ENCODE results near the gene CCDC182.

Gene CCDC182

DNA sequence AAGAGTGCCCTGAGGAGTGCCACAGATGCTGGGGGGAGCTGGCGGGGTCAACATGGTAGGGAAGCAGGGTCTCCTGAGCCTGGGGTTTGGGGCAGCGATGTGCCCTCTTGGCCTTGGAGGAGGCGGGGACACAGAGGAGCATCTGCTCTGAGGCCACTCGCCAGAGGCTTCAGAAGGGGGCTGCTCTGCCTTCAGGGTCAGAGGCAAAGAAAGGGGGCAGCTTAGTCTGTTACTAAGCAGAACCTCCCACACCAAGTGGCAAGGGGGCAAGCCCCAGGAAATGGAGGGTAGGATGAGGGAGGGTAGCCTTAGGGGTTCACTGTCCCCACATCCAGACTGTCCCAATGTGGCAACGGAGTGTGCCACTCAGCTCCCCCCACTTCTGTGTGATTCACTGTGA, 18.3 kb downstream of the CCDC182 start:
- H3K36me3 ChIP-seq (ENCODE audit: control insufficient read depth, insufficient read depth, low read length): no peaks in the 10 kb centered on the region
- no peak overlapping the region for H3K27ac ChIP-seq (ENCODE audit: low read depth, low read length)
- H3K4me3 ChIP-seq (ENCODE audit: low read depth, low read length): no peak overlapping the region
- no peak overlapping the region for H3K9ac ChIP-seq (ENCODE audit: low read depth, low read length)
- H3K27me3 ChIP-seq (ENCODE audit: control insufficient read depth, insufficient read depth, low read length): no peaks in the 10 kb centered on the region
- no peaks in the 10 kb centered on the region for H3K9me3 ChIP-seq (ENCODE audit: control insufficient read depth, insufficient read depth, low read length)
- no peaks in the 10 kb centered on the region for H3K4me1 ChIP-seq (ENCODE audit: control insufficient read depth, insufficient read depth, low read length)

DNA sequence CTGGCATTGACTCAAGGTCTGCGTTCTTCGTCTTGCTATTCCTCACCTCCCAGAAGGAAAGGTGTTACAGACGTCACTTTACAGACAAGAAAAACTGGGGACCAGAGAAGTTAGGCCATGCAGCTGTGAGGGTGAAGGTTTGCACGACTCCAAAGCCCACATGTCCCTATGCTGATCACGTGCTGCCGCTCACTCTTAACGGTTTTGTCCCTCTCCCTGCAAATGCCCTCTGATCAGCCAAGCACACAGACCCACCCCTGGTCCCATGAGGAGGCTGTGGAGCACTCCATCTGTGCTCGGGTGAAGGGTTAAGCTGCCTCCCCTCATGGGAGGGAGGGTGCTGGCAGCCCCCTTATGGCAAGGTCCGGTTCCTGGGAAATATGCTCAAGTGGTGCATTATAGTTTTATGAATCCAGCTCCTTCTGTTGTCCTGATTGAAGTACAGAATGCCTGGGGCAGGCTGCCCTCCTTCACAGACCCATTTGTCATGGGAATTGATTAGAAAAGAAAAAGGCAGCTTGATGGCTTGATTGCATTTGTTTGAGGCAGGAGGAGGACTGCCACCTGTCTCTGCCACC, 18.8 kb downstream of the CCDC182 start:
- H3K4me3 ChIP-seq (ENCODE audit: low read depth, low read length): no peak overlapping the region
- no peak overlapping the region for H3K27ac ChIP-seq (ENCODE audit: low read depth, low read length)
- H3K27me3 ChIP-seq (ENCODE audit: control insufficient read depth, insufficient read depth, low read length): no peaks in the 10 kb centered on the region
- no peaks in the 10 kb centered on the region for H3K36me3 ChIP-seq (ENCODE audit: control insufficient read depth, insufficient read depth, low read length)
- H3K9ac ChIP-seq (ENCODE audit: low read depth, low read length): no peak overlapping the region
- H3K4me1 ChIP-seq (ENCODE audit: control insufficient read depth, insufficient read depth, low read length): no peaks in the 10 kb centered on the region
- H3K9me3 ChIP-seq (ENCODE audit: control insufficient read depth, insufficient read depth, low read length): no peaks in the 10 kb centered on the region

DNA sequence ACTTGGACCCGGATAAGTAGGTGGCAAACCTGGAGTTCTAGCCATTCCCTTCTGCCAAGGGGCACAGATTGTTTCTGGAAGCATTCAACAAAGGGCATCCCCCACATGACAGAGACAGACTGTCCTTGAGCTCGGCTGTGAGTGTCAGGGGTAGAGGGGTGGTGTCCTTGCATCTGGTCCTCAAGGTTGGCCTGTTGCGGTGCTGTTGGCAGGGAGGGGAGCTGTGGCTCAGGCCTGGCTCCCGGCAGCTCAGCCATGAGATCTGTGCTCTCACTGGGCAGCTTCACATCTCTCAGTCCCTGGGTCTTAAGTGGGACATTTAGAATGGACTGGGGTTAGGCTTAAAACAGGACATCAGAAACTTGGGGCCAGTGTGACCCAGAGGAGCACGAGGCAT, 20.4 kb downstream of the CCDC182 start:
- Histone ChIP-seq H3K4me1 (ENCODE audit: control insufficient read depth, insufficient read depth, low read length) (no peaks in the 10 kb centered on the region), H3K4me3 (ENCODE audit: low read depth, low read length) (no peak overlapping the region), H3K27ac (ENCODE audit: low read depth, low read length) (no peak overlapping the region), H3K9ac (ENCODE audit: low read depth, low read length) (no peak overlapping the region), H3K9me3 (ENCODE audit: control insufficient read depth, insufficient read depth, low read length) (no peaks in the 10 kb centered on the region), H3K27me3 (ENCODE audit: control insufficient read depth, insufficient read depth, low read length) (no peaks in the 10 kb centered on the region; the same call in 1 of the 2 replicates), H3K36me3 (ENCODE audit: control insufficient read depth, insufficient read depth, low read length) (no peaks in the 10 kb centered on the region)

DNA sequence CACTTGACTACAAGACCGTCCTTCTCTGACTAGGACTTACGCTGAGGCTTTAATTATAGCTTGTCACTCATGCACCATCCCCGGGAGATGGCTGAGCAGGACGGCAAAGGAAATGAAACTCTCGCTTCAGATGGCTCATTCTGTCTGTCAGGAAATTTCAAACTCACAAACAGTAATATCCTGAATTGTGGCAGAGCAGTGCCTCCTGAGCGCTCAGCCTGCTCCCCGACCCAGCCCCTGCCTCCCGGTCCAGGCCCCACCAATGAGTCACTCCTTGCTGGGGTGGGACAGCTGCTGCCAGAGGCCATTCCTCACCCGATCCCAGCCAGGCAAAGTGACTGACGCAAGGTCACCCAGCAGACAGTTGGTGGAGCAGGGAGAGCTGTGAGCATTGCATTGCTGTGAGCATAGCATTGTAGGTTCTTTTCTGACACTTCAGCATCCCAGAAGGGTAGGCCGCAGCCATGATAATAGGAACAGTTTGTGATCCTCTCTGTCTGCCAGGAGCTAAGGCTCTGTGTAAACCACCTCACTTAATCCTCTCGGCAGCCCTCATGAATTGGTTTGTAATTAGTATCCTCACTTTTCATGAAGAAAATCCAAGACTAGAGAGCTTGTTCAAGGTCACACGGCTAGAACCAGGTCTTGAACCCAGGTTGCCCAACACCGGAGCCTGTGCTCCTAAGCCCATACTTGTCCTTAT, 20.9 kb downstream of the CCDC182 start:
- H3K9ac ChIP-seq (ENCODE audit: low read depth, low read length): no peak overlapping the region
- H3K4me1 ChIP-seq (ENCODE audit: control insufficient read depth, insufficient read depth, low read length): no peaks in the 10 kb centered on the region
- H3K4me3 ChIP-seq (ENCODE audit: low read depth, low read length): no peak overlapping the region
- no peaks in the 10 kb centered on the region; the same call in 1 of the 2 replicates for H3K27me3 ChIP-seq (ENCODE audit: control insufficient read depth, insufficient read depth, low read length)
- H3K27ac ChIP-seq (ENCODE audit: low read depth, low read length): no peak overlapping the region
- H3K9me3 ChIP-seq (ENCODE audit: control insufficient read depth, insufficient read depth, low read length): no peaks in the 10 kb centered on the region
- no peaks in the 10 kb centered on the region for H3K36me3 ChIP-seq (ENCODE audit: control insufficient read depth, insufficient read depth, low read length)

DNA sequence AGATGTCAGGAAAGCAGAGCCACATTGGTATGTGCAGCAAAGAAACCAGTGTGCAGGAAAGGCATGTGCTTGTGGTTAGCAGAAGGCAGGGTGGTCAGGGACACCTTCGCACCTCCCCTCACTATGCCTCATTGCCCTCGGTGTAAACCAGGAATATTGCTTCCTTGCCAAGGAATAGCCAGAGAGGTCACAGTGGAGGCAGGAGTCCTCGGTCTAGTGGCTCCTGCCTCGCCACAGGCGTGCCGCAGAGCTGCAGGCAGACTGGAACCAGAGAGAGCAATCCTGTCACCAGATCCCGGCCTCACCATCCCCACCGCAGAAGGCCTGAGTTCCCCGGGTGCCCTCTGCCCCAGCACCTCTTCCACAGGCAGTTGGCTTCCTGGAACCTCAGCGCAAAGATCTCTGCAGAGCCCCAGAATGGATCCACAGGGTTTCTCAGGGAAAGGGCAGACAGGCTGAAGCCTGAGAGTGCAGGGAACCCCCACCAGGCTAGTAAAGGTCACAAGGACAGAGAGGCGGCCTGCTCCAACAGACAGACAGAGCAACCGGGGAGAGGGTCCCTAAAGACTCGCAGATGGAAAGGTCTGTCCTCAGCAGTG, 21.6 kb downstream of the CCDC182 start:
- Histone ChIP-seq H3K4me1 (ENCODE audit: control insufficient read depth, insufficient read depth, low read length) (no peaks in the 10 kb centered on the region), H3K9ac (ENCODE audit: low read depth, low read length) (no peak overlapping the region), H3K36me3 (ENCODE audit: control insufficient read depth, insufficient read depth, low read length) (no peaks in the 10 kb centered on the region), H3K27me3 (ENCODE audit: control insufficient read depth, insufficient read depth, low read length) (no peaks in the 10 kb centered on the region; the same call in 1 of the 2 replicates), H3K27ac (ENCODE audit: low read depth, low read length) (no peak overlapping the region), H3K9me3 (ENCODE audit: control insufficient read depth, insufficient read depth, low read length) (no peaks in the 10 kb centered on the region), H3K4me3 (ENCODE audit: low read depth, low read length) (no peak overlapping the region)

DNA sequence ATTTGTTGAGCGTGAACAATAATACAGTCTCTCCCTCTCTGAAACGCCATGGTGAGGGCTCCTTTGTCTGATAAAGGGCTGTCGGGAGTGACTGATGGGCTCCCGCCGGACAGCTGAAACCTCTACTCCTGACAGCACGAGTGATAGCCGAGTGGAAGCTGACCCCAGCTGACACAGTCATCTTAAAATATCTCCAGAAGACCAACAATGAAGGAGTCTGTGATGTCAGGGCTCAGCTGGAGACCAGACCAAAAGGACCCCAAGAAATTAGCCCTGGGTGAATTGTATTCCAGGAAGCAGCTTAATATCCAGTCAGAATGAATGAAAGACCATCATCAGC, 22.4 kb downstream of the CCDC182 start:
- Histone ChIP-seq H3K9me3 (ENCODE audit: control insufficient read depth, insufficient read depth, low read length) (no peaks in the 10 kb centered on the region), H3K4me1 (ENCODE audit: control insufficient read depth, insufficient read depth, low read length) (no peaks in the 10 kb centered on the region), H3K36me3 (ENCODE audit: control insufficient read depth, insufficient read depth, low read length) (no peaks in the 10 kb centered on the region), H3K27me3 (ENCODE audit: control insufficient read depth, insufficient read depth, low read length) (no peaks in the 10 kb centered on the region; the same call in 1 of the 2 replicates), H3K9ac (ENCODE audit: low read depth, low read length) (no peak overlapping the region), H3K27ac (ENCODE audit: low read depth, low read length) (no peak overlapping the region), H3K4me3 (ENCODE audit: low read depth, low read length) (no peak overlapping the region)

DNA sequence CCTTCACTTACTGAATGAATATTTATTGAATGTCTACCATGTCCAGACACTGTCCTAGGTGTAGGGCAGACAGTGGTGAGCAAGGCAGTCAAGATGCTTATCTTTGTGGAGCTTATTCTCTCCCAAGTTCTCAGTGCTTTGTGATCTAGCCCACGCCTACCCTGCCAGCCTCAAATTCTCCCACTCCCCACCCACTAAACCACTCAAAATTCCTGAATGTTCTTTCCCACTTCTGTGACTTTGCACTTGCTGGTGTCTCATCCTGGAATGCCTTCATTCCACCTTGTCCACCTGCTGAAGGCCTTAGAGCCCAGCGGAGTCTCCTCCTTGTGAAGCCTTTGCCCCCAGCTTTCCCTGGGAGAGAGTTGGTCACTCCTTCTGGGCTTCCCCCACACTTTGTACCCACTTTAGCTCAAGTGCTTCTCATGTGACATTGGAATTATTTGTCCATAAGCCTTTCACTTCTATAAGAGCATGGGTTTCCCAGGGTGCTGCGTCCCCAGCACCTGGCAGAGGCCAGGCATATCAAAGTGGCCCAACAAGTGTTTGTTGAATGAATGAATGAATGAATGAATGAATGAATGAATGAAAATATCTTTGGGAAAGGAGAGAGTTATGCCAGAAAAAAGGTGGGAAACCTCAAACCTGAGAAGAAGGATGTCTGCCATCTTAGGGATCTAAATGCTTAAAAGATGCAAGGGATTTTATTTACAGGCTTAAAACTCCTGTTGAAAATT, 23.0 kb downstream of the CCDC182 start:
- no peaks in the 10 kb centered on the region for H3K4me1 ChIP-seq (ENCODE audit: control insufficient read depth, insufficient read depth, low read length)
- H3K9me3 ChIP-seq (ENCODE audit: control insufficient read depth, insufficient read depth, low read length): no peaks in the 10 kb centered on the region
- H3K27ac ChIP-seq (ENCODE audit: low read depth, low read length): no peak overlapping the region
- no peaks in the 10 kb centered on the region for H3K36me3 ChIP-seq (ENCODE audit: control insufficient read depth, insufficient read depth, low read length)
- no peak overlapping the region for H3K4me3 ChIP-seq (ENCODE audit: low read depth, low read length)
- H3K27me3 ChIP-seq (ENCODE audit: control insufficient read depth, insufficient read depth, low read length): no peaks in the 10 kb centered on the region; the same call in 1 of the 2 replicates
- H3K9ac ChIP-seq (ENCODE audit: low read depth, low read length): no peak overlapping the region

DNA sequence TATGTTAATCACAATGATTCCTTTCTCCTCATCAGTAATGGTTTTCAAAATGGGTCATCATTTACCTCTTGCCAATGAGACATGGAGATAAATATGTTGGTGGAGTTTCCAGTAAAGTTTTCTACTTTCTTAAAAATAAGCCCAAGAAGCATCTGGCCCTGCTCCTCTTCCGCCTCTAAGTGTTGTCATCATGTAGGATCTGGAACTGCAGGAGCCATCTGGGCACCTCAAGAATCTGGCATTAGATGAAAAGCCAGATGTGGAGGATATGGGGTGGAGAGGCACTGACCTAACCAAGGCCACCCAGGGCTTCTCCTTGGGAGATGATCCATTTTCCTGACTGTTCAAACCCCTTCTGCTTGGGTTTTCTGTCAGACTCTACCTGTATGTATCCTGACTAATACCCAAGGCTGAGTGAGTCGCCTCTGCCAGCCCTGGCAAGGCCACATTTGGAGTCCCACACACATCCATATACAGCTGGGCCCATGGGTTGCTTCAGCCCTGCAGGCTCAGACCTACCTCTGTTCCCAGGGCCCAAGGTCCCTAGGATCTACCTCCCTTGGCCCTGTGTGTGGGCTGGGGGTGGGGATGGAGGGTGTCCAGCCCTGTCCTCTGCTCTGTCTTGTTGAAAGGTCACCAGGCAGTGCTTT, 24.6 kb downstream of the CCDC182 start:
- Histone ChIP-seq H3K27ac (ENCODE audit: low read depth, low read length) (no peak overlapping the region), H3K36me3 (ENCODE audit: control insufficient read depth, insufficient read depth, low read length) (no peaks in the 10 kb centered on the region), H3K9me3 (ENCODE audit: control insufficient read depth, insufficient read depth, low read length) (no peaks in the 10 kb centered on the region), H3K9ac (ENCODE audit: low read depth, low read length) (no peak overlapping the region), H3K4me1 (ENCODE audit: control insufficient read depth, insufficient read depth, low read length) (no peaks in the 10 kb centered on the region), H3K4me3 (ENCODE audit: low read depth, low read length) (no peak overlapping the region), H3K27me3 (ENCODE audit: control insufficient read depth, insufficient read depth, low read length) (no peaks in the 10 kb centered on the region; the same call in 1 of the 2 replicates)

DNA sequence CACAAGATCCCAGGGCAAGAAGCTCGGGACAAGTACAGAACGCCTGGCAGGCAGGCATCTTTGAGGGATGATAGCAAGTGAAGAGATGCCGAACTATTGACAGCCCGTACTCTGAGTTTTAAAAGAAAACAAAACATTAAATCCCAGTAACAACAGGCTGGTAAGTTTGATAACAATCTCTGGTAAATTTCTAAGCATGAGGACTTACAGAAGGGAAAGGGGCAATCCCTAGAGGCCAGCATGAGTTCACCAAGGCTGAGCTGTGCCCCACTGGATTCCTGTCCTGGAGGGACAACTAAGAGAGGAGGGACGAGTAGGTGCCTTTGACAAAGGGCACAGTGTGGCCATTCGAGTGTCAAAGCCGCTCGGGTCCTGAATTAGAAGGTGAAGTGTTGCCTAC, 26.2 kb downstream of the CCDC182 start:
- Histone ChIP-seq H3K9me3 (ENCODE audit: control insufficient read depth, insufficient read depth, low read length) (no peaks in the 10 kb centered on the region), H3K27ac (ENCODE audit: low read depth, low read length) (no peak overlapping the region), H3K27me3 (ENCODE audit: control insufficient read depth, insufficient read depth, low read length) (no peaks in the 10 kb centered on the region; the same call in 1 of the 2 replicates), H3K4me1 (ENCODE audit: control insufficient read depth, insufficient read depth, low read length) (no peaks in the 10 kb centered on the region), H3K4me3 (ENCODE audit: low read depth, low read length) (no peak overlapping the region), H3K36me3 (ENCODE audit: control insufficient read depth, insufficient read depth, low read length) (no peaks in the 10 kb centered on the region), H3K9ac (ENCODE audit: low read depth, low read length) (no peak overlapping the region)

DNA sequence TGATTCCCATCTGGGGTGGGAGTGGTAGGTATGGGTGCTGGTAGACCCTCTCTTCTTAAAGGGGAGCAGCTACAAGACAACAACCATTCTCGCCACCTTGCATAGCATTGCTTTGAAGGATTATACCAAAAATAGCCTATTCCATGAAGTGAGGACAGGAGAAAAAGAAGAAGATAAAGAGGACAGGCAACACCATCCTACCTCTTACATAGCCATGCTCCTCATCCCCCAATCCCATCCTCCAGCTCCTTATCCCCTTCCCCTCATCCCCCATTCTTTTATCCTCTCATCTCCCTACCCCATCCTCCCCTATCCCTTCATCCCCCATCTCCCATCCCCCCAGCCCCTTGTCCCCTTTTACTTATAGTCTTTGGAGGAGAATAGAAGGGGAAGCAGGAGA, 29.1 kb downstream of the CCDC182 start:
- Histone ChIP-seq H3K4me3 (ENCODE audit: low read depth, low read length) (no peak overlapping the region), H3K9ac (ENCODE audit: low read depth, low read length) (no peak overlapping the region), H3K27ac (ENCODE audit: low read depth, low read length) (no peak overlapping the region), H3K27me3 (ENCODE audit: control insufficient read depth, insufficient read depth, low read length) (peaks cover 9% of the 10 kb centered on the region; the same call in 1 of the 2 replicates), H3K9me3 (ENCODE audit: control insufficient read depth, insufficient read depth, low read length) (no peaks in the 10 kb centered on the region), H3K4me1 (ENCODE audit: control insufficient read depth, insufficient read depth, low read length) (no peaks in the 10 kb centered on the region), H3K36me3 (ENCODE audit: control insufficient read depth, insufficient read depth, low read length) (no peaks in the 10 kb centered on the region)

All from HUES48 (cell line).